ENCODE measurements around the gene SLC23A3.

SLC23A3 gene

GRCh38 chr2:219175928-219176817, 6.3 kb upstream of the SLC23A3 start:
- no peaks in the 10 kb centered on the region for H3K9me3 ChIP-seq (ENCODE audit: low read length)
- H3K4me1 ChIP-seq (ENCODE audit: insufficient read depth, low read length) = peaks cover 21% of the 10 kb centered on the region
- H3K36me3 ChIP-seq (ENCODE audit: insufficient read depth, low read length) = peaks cover 40% of the 10 kb centered on the region
- peak overlapping the region; percentile 73 for H3K4me3 ChIP-seq (ENCODE audit: low read length)
- no peaks in the 10 kb centered on the region for H3K27me3 ChIP-seq (ENCODE audit: insufficient read depth, low read length)
- H2AFZ ChIP-seq (ENCODE audit: low read depth, low read length) = peak overlapping the region; percentile 74

- peaks cover 21% of the 10 kb centered on the region for H3K4me1 ChIP-seq (ENCODE audit: insufficient read depth, low read length)
- no peaks in the 10 kb centered on the region for H3K27me3 ChIP-seq (ENCODE audit: insufficient read depth, low read length)
- H3K4me3 ChIP-seq (ENCODE audit: low read length) = peak overlapping the region; percentile 73
- H3K36me3 ChIP-seq (ENCODE audit: insufficient read depth, low read length) = peaks cover 33% of the 10 kb centered on the region
- no peaks in the 10 kb centered on the region for H3K9me3 ChIP-seq (ENCODE audit: low read length)
- H2AFZ ChIP-seq (ENCODE audit: low read depth, low read length) = no peak overlapping the region
These were observed 5.7 kb upstream of the SLC23A3 start for GRCh38 chr2:219175486-219175885.

- H2AFZ ChIP-seq (ENCODE audit: low read depth, low read length) = no peak overlapping the region
- no peaks in the 10 kb centered on the region for H3K9me3 ChIP-seq (ENCODE audit: low read length)
- peaks cover 21% of the 10 kb centered on the region for H3K4me1 ChIP-seq (ENCODE audit: insufficient read depth, low read length)
- H3K27me3 ChIP-seq (ENCODE audit: insufficient read depth, low read length) = no peaks in the 10 kb centered on the region
- H3K4me3 ChIP-seq (ENCODE audit: low read length) = no peak overlapping the region
- H3K36me3 ChIP-seq (ENCODE audit: insufficient read depth, low read length) = peaks cover 27% of the 10 kb centered on the region
These were observed 5.0 kb upstream of the SLC23A3 start for GRCh38 chr2:219174801-219175200.

- Histone ChIP-seq H3K36me3 (ENCODE audit: insufficient read depth, low read length) (peaks cover 23% of the 10 kb centered on the region), H3K4me3 (ENCODE audit: low read length) (no peak overlapping the region), H3K4me1 (ENCODE audit: insufficient read depth, low read length) (peaks cover 15% of the 10 kb centered on the region), H3K27me3 (ENCODE audit: insufficient read depth, low read length) (no peaks in the 10 kb centered on the region), H2AFZ (ENCODE audit: low read depth, low read length) (no peak overlapping the region), H3K9me3 (ENCODE audit: low read length) (no peaks in the 10 kb centered on the region)
These were observed 4.3 kb upstream of the SLC23A3 start for GRCh38 chr2:219174146-219174545.

- no peak overlapping the region for H2AFZ ChIP-seq (ENCODE audit: low read depth, low read length)
- no peak overlapping the region for H3K4me3 ChIP-seq (ENCODE audit: low read length)
- H3K36me3 ChIP-seq (ENCODE audit: insufficient read depth, low read length) = peaks cover 23% of the 10 kb centered on the region
- no peaks in the 10 kb centered on the region for H3K27me3 ChIP-seq (ENCODE audit: insufficient read depth, low read length)
- no peaks in the 10 kb centered on the region for H3K9me3 ChIP-seq (ENCODE audit: low read length)
- peaks cover 9% of the 10 kb centered on the region for H3K4me1 ChIP-seq (ENCODE audit: insufficient read depth, low read length)
These were observed 3.3 kb upstream of the SLC23A3 start for GRCh38 chr2:219173176-219173575.

GRCh38 chr2:219172231-219173154, 2.7 kb upstream of the SLC23A3 start:
- H3K36me3 ChIP-seq (ENCODE audit: insufficient read depth, low read length) = peaks cover 23% of the 10 kb centered on the region
- peaks cover 9% of the 10 kb centered on the region for H3K4me1 ChIP-seq (ENCODE audit: insufficient read depth, low read length)
- H3K27me3 ChIP-seq (ENCODE audit: insufficient read depth, low read length) = no peaks in the 10 kb centered on the region
- H2AFZ ChIP-seq (ENCODE audit: low read depth, low read length) = no peak overlapping the region
- no peaks in the 10 kb centered on the region for H3K9me3 ChIP-seq (ENCODE audit: low read length)
- no peak overlapping the region for H3K4me3 ChIP-seq (ENCODE audit: low read length)

- Histone ChIP-seq H3K4me3 (ENCODE audit: low read length) (no peak overlapping the region), H3K36me3 (ENCODE audit: insufficient read depth, low read length) (peaks cover 23% of the 10 kb centered on the region), H2AFZ (ENCODE audit: low read depth, low read length) (no peak overlapping the region), H3K9me3 (ENCODE audit: low read length) (no peaks in the 10 kb centered on the region), H3K4me1 (ENCODE audit: insufficient read depth, low read length) (peaks cover 9% of the 10 kb centered on the region), H3K27me3 (ENCODE audit: insufficient read depth, low read length) (no peaks in the 10 kb centered on the region)
These were observed 1.4 kb upstream of the SLC23A3 start for GRCh38 chr2:219171231-219171651.

- H3K4me3 ChIP-seq (ENCODE audit: low read length) = no peak overlapping the region
- H2AFZ ChIP-seq (ENCODE audit: low read depth, low read length) = no peak overlapping the region
- peaks cover 13% of the 10 kb centered on the region for H3K36me3 ChIP-seq (ENCODE audit: insufficient read depth, low read length)
- H3K4me1 ChIP-seq (ENCODE audit: insufficient read depth, low read length) = no peaks in the 10 kb centered on the region
- H3K9me3 ChIP-seq (ENCODE audit: low read length) = no peaks in the 10 kb centered on the region
- no peaks in the 10 kb centered on the region for H3K27me3 ChIP-seq (ENCODE audit: insufficient read depth, low read length)
These were observed 897 bp downstream of the SLC23A3 start for GRCh38 chr2:219168932-219169331.

- Histone ChIP-seq H3K36me3 (ENCODE audit: insufficient read depth, low read length) (peaks cover 8% of the 10 kb centered on the region), H3K4me1 (ENCODE audit: insufficient read depth, low read length) (no peaks in the 10 kb centered on the region), H2AFZ (ENCODE audit: low read depth, low read length) (no peak overlapping the region), H3K4me3 (ENCODE audit: low read length) (no peak overlapping the region), H3K9me3 (ENCODE audit: low read length) (no peaks in the 10 kb centered on the region), H3K27me3 (ENCODE audit: insufficient read depth, low read length) (no peaks in the 10 kb centered on the region)
These were observed 1.3 kb downstream of the SLC23A3 start for GRCh38 chr2:219168526-219168925.

- Histone ChIP-seq H3K36me3 (ENCODE audit: insufficient read depth, low read length) (peaks cover 6% of the 10 kb centered on the region), H3K9me3 (ENCODE audit: low read length) (no peaks in the 10 kb centered on the region), H3K27me3 (ENCODE audit: insufficient read depth, low read length) (no peaks in the 10 kb centered on the region), H2AFZ (ENCODE audit: low read depth, low read length) (no peak overlapping the region), H3K4me3 (ENCODE audit: low read length) (no peak overlapping the region), H3K4me1 (ENCODE audit: insufficient read depth, low read length) (no peaks in the 10 kb centered on the region)
These were observed 1.8 kb downstream of the SLC23A3 start for GRCh38 chr2:219167997-219168396.

GRCh38 chr2:219165058-219165911, 4.5 kb downstream of the SLC23A3 start:
- H3K4me3 ChIP-seq (ENCODE audit: low read length) = no peak overlapping the region
- no peaks in the 10 kb centered on the region for H3K27me3 ChIP-seq (ENCODE audit: insufficient read depth, low read length)
- H2AFZ ChIP-seq (ENCODE audit: low read depth, low read length) = no peak overlapping the region
- H3K4me1 ChIP-seq (ENCODE audit: insufficient read depth, low read length) = peaks cover 4% of the 10 kb centered on the region
- H3K36me3 ChIP-seq (ENCODE audit: insufficient read depth, low read length) = no peaks in the 10 kb centered on the region
- no peaks in the 10 kb centered on the region for H3K9me3 ChIP-seq (ENCODE audit: low read length)

- H2AFZ ChIP-seq (ENCODE audit: low read depth, low read length) = no peak overlapping the region
- no peaks in the 10 kb centered on the region for H3K36me3 ChIP-seq (ENCODE audit: insufficient read depth, low read length)
- no peaks in the 10 kb centered on the region for H3K27me3 ChIP-seq (ENCODE audit: insufficient read depth, low read length)
- no peak overlapping the region for H3K4me3 ChIP-seq (ENCODE audit: low read length)
- peaks cover 9% of the 10 kb centered on the region for H3K4me1 ChIP-seq (ENCODE audit: insufficient read depth, low read length)
- no peaks in the 10 kb centered on the region for H3K9me3 ChIP-seq (ENCODE audit: low read length)
These were observed 6.7 kb downstream of the SLC23A3 start for GRCh38 chr2:219163156-219163555.

Data from neuron (in vitro differentiated cells).